NOMO-1 treated with DMSO at 0.1 percent for 48 hours (cell line): Measurements from ENCODE around the gene NFATC1.
A peak's percentile ranks its signal among the peaks of the same experiment; 100 is the strongest.

Experiments used
- DNase-seq: peaks from one replicate; lab custom pipeline; 2025; ENCODE audit not compliant: unreplicated experiment; lab: John Stamatoyannopoulos, UW

Gene NFATC1

GRCh38 chr18:79518028-79518682, 122.4 kb downstream of the NFATC1 start:
- DNase-seq: no peak

GRCh38 chr18:79518683-79519128, 123.0 kb downstream of the NFATC1 start:
- no peak for DNase-seq

- no peak for DNase-seq
Observed at GRCh38 chr18:79519751-79520477, 124.2 kb downstream of the NFATC1 start.

- no peak for DNase-seq
Observed at GRCh38 chr18:79520478-79521390, 125.0 kb downstream of the NFATC1 start.

GRCh38 chr18:79521416-79522205, 125.9 kb downstream of the NFATC1 start:
- DNase-seq: no peak

GRCh38 chr18:79522451-79523205, 126.9 kb downstream of the NFATC1 start:
- DNase-seq: no peak

GRCh38 chr18:79523206-79523735, 127.5 kb downstream of the NFATC1 start:
- no peak for DNase-seq

GRCh38 chr18:79523736-79524180, 128.0 kb downstream of the NFATC1 start:
- DNase-seq: peak; percentile 81

GRCh38 chr18:79524181-79525078, 128.7 kb downstream of the NFATC1 start:
- no peak for DNase-seq

GRCh38 chr18:79525556-79526467, 130.1 kb downstream of the NFATC1 start:
- no peak for DNase-seq

GRCh38 chr18:79526468-79527460, 131.0 kb downstream of the NFATC1 start:
- DNase-seq: no peak

- no peak for DNase-seq
Observed at GRCh38 chr18:79527656-79528315, 132.1 kb downstream of the NFATC1 start.

- no peak for DNase-seq
Observed at GRCh38 chr18:79528316-79528695, 132.6 kb downstream of the NFATC1 start.

GRCh38 chr18:79528846-79529245, 133.1 kb downstream of the NFATC1 start:
- DNase-seq: peak; percentile 19

- DNase-seq: no peak
Observed at GRCh38 chr18:79529296-79529695, 133.6 kb downstream of the NFATC1 start.

- DNase-seq: no peak
Observed at GRCh38 chr18:79529991-79530390, 134.3 kb downstream of the NFATC1 start.
